ENCODE results near the gene AMPD2. TPM values are rescaled to one million over a fixed set of nuclear protein-coding genes. Genes with fewer than 3 reads are reported as not detected.

Gene AMPD2
- total and polyA plus RNA-seq, 2 donors (not counting 3 experiments of a cell fraction or from before 2014, with no cell fraction given), result 69.4 TPM

- Histone ChIP-seq H3K36me3 (ENCODE audit: control insufficient read depth in 2 of 2, extremely low read depth in 1 of 2, insufficient read depth in 2 of 2, low read length in 2 of 2) (peaks cover 9 to 41% of the 10 kb centered on the region in 2 experiments), H3K27ac (ENCODE audit: insufficient read depth, low read depth, low read length) (no peak overlapping the region), H3K79me2 (ENCODE audit: control insufficient read depth, insufficient read depth, low read length) (no peaks in the 10 kb centered on the region), H2AFZ (ENCODE audit: low read depth, low read length) (no peak overlapping the region), H3K9ac (replicated peaks; ENCODE audit: extremely low read depth, insufficient read depth, low read length) (no peak overlapping the region), H3K9me3 (replicated peaks; ENCODE audit: control insufficient read depth, insufficient read depth, low read length) (no peaks in the 10 kb centered on the region), H3K27me3 (ENCODE audit: control insufficient read depth in 2 of 2, insufficient read depth in 2 of 2, low read length in 2 of 2) (no peaks in the 10 kb centered on the region), H3K4me2 (ENCODE audit: insufficient read depth, low read length) (no peak overlapping the region), H4K20me1 (replicated peaks; ENCODE audit: control insufficient read depth, extremely low read depth, insufficient read depth, low read length) (no peaks in the 10 kb centered on the region), H3K4me1 (ENCODE audit: control insufficient read depth, extremely low read depth, insufficient read depth, low read length) (no peaks in the 10 kb centered on the region), H3K4me3 (replicated peaks in 1 of 3; ENCODE audit: insufficient read depth in 1 of 3, low read depth in 1 of 3, low read length in 3 of 3) (no peak overlapping the region), H3K9me1 (replicated peaks; ENCODE audit: control insufficient read depth, extremely low read depth, insufficient read depth, low read length) (no peaks in the 10 kb centered on the region)
- CTCF ChIA-PET, result interaction anchor here (1.1 to 15.2 kb wide), 11 partner anchors 8 to 348 kb away, joined by 4 to 565 read pairs (median 13); partner anchors contain the start of genes AMPD2, GNAI3 and GNAT2
- dilution Hi-C loops (cut with MboI; ENCODE audit: extremely low pct_ligation_motif_present, low sequenced_read_pairs), result no loop called here
- FAIRE-seq (no peak), DNase-seq (ENCODE audit: low read depth, low spot score) (no peak)
- no TSS peak for BruUV-seq (replicated peaks)
- intact Hi-C loops (cut with micrococcal nuclease), result no loop called here
- TF ChIP-seq GATA2 (IDR thresholded peaks at IDR 0.05; ENCODE audit: insufficient read depth, insufficient read length, low read depth, low read length), result no peak
- TF ChIP-seq EZH2 (IDR thresholded peaks at IDR 0.05; ENCODE audit: borderline replicate concordance, low read depth, low read length, severe bottlenecking), result no peak
- TF ChIP-seq POLR2AphosphoS5 (IDR thresholded peaks at IDR 0.05; ENCODE audit: insufficient read depth, low read depth, low read length), result no peak
- no peak for TF ChIP-seq FOS (IDR thresholded peaks at IDR 0.05; ENCODE audit: borderline replicate concordance, insufficient read depth, low read length)
- no peak for TF ChIP-seq POLR2A (IDR thresholded peaks at IDR 0.05; ENCODE audit: low read depth, low read length)
- TF ChIP-seq, protein P1, sequence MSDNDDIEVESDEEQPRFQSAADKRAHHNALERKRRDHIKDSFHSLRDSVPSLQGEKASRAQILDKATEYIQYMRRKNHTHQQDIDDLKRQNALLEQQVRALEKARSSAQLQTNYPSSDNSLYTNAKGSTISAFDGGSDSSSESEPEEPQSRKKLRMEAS (IDR thresholded peaks at IDR 0.05; ENCODE audit: insufficient read depth, insufficient read length), result no peak
- no peak for TF ChIP-seq MYC (IDR thresholded peaks at IDR 0.05; ENCODE audit: low read depth, low read length)
- TF ChIP-seq JUN (IDR thresholded peaks at IDR 0.05; ENCODE audit: borderline replicate concordance, insufficient read depth, insufficient read length, low read depth), result no peak
- TF ChIP-seq CTCF (IDR thresholded peaks at IDR 0.05; ENCODE audit: extremely low read depth in 1 of 2, insufficient read depth in 1 of 2, low read depth in 1 of 2, low read length in 2 of 2), result no peak
- POLR2A ChIA-PET, result no interaction called here
Observed at GRCh38 chr1:109631513-109632505, 12.2 kb downstream of the AMPD2 start.
